Activated effector memory CD4-positive, alpha-beta T cell treated with Interleukin-2 at 50 U/mL for 16 hours (primary cell): Measurements from ENCODE around the gene KIF6.

ENCODE experiments used
- DNase-seq: peaks from one replicate; pipeline ENCODE4 v3.0.0-alpha.2; 2020

Gene KIF6

GRCh38 chr6:39366931-39367618 lies 358.1 kb downstream of the KIF6 start:
- no peak for DNase-seq

DNA sequence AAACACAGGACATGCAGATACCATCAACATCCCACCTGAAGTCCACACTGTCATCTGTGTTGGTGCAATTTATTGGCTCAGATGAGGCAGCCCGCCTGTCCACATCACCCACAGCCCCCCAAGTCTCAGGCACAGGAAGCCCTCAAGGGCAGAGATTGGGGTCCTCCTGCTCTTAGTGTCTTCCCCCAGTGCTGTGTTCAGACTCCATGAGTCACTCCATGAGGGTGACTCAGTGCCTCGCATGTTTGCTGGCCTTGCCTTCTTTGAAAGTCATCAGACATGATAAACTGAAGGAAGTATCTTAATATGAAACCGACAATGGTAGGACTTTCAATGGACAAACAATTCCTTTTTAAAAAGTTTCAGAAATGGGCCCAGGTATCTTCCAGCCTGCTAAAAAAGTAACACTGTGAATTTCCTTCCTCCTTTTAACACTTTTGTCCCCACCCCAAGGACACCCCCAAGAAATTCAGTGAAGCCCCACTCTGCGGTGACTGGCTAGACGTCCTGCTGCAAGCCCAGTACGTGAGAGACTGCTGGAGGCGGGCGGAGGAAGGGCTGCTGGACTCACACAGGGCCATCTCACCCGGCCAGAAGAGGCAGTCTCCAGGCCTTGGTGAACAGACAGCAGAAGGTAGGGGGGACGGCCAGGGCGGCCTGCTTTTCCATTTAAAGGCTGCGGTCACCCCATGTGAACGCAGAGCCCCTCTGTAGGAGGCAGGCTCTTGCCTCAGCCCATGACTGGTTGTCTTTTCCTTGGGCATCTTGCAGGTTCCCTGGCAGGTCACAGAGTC lies 359.7 kb downstream of the KIF6 start:
- no peak for DNase-seq

- no peak for DNase-seq
Measured at GRCh38 chr6:39363280-39363679, 361.9 kb downstream of the KIF6 start.

GRCh38 chr6:39362487-39362865 lies 362.7 kb downstream of the KIF6 start:
- DNase-seq = no peak

DNA sequence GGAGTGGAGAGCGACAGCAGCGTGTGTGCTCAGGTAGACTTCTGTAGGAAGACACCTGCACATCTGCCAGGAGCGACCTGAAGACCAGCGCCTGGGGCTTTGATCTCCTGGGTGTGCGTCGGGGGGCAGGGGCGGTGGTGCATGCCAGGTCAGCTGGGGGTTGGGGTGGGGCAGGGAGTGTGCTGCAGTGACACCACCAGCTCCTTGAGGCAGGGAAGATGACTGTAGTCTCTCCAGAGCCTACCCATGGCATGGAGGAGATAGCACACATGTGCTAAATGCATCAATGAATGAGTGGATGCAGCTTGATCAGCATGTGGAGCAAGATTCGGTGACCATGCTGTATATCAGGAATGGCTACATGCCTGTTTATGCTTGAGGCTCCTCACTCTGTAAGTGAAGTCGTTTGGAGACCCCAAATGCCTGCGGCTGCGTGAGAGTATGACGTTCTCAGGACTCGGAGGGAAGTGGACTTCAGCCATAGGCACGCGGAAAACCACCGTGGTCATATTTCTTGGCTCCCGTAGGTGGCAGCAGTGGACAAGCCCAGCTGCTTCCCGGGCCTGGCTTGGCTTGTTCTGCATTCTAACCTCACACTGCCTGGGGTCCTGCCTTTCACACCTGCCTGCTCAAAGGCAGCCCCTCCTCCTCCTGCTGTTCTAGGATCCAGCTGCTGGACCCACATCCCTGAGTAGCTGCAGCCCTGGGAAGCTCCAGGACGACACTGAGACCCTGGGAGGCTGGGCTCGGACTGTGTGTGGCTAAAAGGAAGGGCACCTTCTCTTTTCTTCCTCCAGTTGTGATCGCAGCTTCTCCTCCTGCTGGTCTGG lies 363.3 kb downstream of the KIF6 start:
- peak; percentile 9 for DNase-seq

GRCh38 chr6:39360378-39360777 lies 364.8 kb downstream of the KIF6 start:
- no peak for DNase-seq

DNA sequence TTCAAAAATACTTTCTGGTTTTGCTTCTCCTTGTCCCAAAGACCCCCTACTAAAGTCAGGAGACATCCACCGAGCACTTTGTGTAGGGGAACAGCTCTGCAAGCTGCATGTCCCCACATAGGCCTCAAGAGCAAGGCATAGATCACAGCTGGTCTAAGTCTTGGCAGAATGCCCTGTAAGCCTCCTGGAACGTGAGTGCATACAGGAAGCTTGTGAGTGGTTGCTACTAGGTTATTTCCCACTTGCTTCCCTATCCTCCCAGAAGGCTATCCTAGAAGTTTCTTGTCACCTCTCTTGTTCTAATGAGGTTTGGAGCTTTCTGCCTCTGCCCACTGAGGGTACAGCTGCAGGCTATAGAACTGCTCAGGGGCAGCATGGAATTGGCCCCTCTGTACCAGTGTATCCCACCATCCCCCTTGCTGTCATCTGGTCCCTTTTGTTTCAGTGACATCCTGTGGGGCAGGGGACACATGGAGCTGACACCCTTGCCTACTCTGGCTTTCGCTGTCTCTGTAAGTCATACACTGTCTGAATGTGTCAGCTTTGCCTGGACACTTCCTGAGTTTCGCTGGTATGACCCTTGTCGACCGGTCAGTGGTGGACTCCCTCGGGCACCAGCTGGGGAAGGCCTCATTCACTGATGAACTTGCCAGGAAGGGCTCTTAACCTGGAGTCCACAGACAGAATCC lies 367.1 kb downstream of the KIF6 start:
- no peak for DNase-seq

DNA sequence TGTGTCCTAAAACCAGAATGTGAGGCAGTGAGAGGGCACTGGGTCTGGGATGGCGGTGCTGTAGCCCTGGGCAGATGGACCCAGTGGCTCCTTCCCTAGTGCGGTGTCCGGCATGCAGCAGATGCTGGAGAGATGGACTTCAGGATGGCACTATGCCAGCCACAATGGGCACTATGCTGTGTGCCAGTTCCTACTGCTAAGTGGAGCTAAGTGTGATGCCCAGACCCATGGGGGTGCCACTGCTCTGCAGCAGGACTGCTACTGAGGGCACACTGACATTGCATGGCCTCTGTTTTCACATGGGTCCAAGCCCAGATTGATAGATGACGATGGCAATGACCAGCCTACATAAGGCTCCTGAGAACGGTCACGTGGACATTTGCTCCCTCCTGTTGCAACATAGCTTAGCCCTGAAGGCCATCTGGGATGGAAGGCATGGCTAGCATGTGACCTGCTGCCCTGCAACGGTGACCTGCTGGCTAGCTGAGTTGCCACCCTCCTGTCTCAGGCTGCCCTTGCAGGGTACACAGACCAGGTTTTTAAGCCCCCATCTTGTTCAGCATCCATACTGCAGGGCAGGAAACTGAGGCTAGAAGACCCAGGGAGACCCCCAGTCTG lies 371.4 kb downstream of the KIF6 start:
- no peak for DNase-seq

DNA sequence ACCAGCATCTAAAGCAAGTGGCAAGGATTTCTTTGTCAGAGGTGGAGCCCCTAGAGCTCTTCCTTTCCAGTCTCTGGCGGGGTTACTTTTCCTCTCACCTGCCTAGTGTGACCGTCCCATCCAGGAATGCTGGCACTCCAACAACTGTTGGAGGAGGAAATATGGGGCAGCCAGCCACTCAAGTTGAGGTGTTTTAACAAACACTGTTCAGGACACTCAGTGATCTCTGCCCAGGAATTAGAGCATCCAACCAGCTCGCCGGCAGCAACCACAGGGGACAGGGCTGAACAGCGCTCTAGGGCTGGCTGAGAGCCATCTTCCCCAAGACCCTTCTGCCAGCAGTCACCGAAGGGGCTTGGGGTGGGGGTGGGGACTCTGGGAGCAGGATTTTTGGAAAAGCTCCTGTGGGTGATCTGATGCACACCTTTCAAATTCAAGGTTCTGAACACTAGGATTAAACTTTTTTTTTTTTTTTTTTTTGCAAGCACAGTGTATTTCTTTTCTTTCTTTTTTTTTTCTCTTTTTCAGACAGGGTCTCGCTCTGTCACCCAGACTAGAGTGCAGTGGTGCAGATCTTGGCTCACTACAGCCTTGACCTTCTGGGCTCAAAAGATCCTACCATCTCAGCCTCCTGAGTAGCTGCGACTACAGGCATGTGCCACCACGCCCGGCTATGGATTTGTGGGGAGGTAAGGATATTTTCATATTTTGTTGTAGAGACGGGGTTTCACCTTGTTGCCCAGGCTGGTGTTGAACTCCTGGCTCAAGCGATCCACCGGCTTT lies 374.3 kb downstream of the KIF6 start:
- no peak for DNase-seq

- DNase-seq = no peak
Measured at GRCh38 chr6:39348740-39349139, 376.5 kb downstream of the KIF6 start.

DNA sequence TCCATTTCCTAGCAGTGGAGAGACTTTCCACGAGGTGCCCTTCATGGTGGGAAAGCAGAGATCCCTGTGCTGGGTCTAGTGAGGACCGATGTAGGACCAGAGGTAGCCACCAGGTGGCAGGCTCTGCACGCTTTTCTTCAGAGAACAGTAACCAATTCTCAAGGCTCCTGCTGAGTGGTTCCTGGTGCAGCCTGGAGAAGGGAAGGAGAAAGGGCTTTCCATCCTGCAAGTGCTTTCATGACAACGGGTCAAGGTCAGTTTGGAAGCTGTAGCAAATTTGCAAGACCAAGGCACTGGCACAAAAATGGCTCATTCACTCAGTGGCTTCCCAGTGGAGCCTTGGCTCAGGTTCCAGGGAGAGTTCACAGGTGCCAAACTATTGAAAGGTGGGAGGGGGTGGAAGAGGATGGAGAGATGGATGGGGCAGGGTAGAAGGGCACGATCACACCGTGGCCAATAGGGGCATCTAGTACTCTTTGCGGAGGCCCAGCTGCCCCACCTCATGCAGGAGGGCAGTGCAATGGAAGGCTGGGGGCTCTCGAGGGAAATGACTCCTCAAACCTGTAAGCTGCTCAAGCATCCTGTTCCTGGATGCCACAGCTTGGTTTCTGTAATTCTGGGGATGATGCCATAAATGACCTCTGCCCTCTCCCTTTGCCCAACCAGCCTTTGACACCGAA lies 377.2 kb downstream of the KIF6 start:
- peak; percentile 18 for DNase-seq

DNA sequence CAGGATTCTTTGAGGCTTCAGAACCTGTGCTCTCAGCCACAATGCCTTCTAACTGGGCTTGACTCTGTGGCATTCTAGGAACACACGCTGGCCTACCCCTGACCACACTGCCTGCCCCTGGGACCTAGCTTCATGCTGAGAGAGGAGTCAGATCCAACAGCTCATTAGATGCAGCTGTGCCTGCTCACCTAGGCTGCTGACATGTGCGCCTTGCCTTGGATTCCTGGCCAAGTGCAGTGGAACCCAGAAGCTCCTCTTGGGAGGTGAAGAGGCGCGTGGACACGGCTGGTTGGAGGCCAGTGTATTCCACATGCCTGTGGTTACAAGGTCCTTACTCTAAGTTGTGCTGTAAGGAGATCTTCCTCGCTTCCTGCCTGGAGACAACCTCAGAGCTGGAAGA lies 378.0 kb downstream of the KIF6 start:
- no peak for DNase-seq

DNA sequence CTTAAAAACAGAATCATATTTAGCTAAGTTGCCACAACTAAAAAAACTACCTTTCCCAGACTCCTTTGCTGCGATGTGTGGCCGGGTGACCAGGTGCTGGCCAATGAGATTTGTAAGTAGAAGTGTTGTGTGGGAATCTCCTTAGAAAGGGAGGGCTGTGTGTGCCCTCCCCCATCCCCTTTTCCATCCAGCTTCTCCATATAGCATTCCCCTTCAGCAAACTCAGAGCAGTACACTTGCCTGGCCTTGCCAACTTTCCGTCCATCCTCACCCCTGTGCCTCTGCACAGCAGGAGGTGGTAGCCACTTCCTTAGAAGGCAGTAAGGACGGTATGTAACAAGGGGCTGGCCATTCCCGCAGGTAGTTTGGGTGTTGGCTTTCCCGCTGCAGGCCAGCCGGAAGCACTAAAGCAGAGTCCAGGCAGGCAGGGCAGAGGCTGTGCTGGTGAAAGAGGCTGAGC lies 380.4 kb downstream of the KIF6 start:
- DNase-seq = no peak

DNA sequence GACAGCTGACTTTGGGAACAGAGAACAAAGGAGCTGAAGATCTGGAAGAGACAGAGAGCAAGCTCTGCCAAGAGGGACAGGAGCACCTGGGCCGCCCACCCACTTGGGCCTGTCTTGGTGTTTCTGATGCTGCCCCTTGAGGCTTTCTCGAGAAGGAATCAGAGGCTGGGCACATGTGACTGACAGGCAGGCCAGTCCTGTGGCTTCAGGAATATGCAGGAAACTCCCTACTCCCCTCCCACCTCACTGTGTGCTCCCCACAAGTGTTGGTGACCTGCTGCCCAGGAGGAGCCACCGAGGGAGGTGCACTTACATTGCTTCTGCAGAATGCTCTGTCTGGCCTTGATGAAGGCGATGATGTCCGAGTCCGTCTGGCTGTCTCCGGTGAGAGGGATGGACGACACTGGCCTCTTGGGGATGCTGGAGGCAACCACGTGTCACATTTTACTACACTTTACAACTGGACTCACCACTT lies 381.8 kb downstream of the KIF6 start:
- no peak for DNase-seq

GRCh38 chr6:39342692-39343395 lies 382.4 kb downstream of the KIF6 start:
- DNase-seq = no peak

DNA sequence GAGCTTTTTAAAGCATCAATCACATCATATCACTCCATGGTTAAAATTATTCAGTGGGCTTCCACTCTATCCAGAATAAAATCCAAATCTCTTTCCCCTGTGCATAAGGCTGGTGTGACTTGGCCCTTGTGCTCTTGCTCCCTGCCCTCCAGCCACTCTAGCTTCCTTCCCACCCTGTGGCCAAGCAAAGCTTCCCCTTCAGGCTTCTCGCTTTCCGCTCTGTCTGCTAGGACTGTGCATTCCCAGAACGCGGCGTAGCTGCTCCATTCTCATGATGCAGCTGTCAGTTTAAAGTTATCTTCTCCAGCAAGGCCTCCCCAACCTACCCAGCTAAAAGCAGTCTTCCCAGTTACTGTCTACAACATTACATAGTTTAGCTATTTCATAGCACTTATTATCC lies 383.3 kb downstream of the KIF6 start:
- no peak for DNase-seq

DNA sequence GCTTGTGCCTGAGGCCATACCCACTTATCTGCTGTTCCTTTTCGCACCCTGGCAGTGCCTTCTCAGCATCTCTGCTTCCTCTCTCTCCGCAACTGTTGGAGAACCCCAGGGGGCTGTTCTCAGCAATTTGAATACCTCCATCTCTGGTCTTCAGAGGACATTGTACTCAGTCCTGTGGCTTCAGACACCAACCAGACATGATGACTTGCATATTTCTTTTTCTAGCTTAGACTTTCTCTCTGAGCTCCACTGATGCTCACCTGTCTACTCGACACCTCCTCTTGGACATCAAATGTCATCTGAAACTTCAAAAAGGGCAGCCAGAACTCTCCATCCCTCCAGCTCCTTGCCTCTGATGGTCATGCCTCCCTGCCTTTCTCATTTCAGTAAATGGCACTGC lies 383.9 kb downstream of the KIF6 start:
- DNase-seq = no peak

GRCh38 chr6:39339868-39340550 lies 385.2 kb downstream of the KIF6 start:
- DNase-seq = no peak

DNA sequence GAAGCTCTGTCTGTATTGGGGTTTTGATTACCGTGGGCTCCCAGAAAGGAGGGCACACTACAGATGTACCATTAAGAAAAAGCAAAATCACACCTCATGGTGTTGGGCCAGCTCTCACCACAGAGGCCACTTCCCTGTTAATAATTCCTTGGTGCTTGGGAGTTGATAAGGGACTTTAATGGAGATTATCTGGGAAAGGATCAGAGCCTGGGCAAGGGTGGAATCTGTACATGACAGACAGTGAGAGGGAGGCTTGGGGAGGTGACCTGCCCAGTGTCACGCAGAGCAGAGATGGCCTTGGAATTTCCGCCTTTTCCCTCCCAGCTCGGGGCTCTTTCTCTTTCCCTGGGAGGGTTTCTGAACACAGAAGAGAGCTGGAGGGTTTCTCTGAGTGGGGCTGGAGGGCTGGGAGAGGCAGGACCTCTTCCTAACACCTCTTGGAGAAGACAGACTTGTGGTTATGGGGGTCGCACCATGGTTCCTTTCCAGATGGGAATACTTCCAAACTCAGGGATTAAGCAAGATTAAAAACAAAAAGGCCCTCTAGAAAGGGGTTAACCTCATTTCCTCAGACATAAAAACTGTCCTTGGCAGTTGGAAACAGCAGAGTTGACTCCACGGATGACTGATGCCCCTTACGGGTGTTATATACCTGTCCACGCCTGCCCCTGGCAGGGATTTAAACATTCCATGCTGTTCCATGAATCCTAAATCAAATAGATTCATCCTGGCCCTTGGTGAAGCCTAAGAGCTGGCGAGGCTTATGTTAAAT lies 385.9 kb downstream of the KIF6 start:
- DNase-seq = no peak
